H1 (cell line): Measurements from ENCODE around the gene ZNF490. TPM values are rescaled to one million over a fixed set of nuclear protein-coding genes. Genes with fewer than 3 reads are reported as not detected.

Experiments
- ATF2 ChIP-seq: IDR thresholded peaks from 2 replicates; pipeline ENCODE4 v1.6.1; 2012; ENCODE audit warnings: low read length, inconsistent platforms
- BACH1 ChIP-seq: IDR thresholded peaks from 2 replicates; pipeline ENCODE4 v1.6.1; 2012; ENCODE audit warnings: low read length, improper control_type of control experiment
- CHD7 ChIP-seq: fragments of 300-600 bp; sonication (generic); IDR thresholded peaks from 2 replicates; pipeline ENCODE4 v1.7.1; 2012; ENCODE audit warnings: low read length, moderate library complexity, mild to moderate bottlenecking, inconsistent platforms; ENCODE audit not compliant: insufficient replicate concordance
- HDAC2 ChIP-seq, 2 experiments: fragments of 300-600 bp in 1 of 2; sonication (generic) in 1 of 2; IDR thresholded peaks; 2 replicates each; pipeline ENCODE4 v1.6.1; 2011 to 2012; ENCODE audit warnings: low read depth in 2 of 2, low read length in 2 of 2, mild to moderate bottlenecking in 2 of 2, moderate library complexity in 2 of 2, borderline replicate concordance in 1 of 2, inconsistent platforms in 1 of 2
- JUN ChIP-seq: IDR thresholded peaks from 2 replicates; pipeline ENCODE4 v1.6.1; 2011; ENCODE audit warnings: low read depth, mild to moderate bottlenecking, improper control_type of control experiment, low read length
- POLR2A ChIP-seq, 2 experiments: IDR thresholded peaks; 1 replicate in 1 of 2; 2 replicates in 1 of 2; pipeline ENCODE4 v1.6.1; 2011; ENCODE audit warnings: low read depth in 2 of 2, low read length in 2 of 2, mild to moderate bottlenecking in 2 of 2; ENCODE audit errors: control extremely low read depth in 1 of 2
- SIRT6 ChIP-seq: IDR thresholded peaks from one replicate; pipeline ENCODE4 v1.7.1; 2012; ENCODE audit warnings: low read length, inconsistent platforms
- SP2 ChIP-seq: IDR thresholded peaks from 2 replicates; pipeline ENCODE4 v1.6.1; 2012; ENCODE audit warnings: mild to moderate bottlenecking, low read length, inconsistent platforms
- SRF ChIP-seq: IDR thresholded peaks from 2 replicates; pipeline ENCODE4 v1.6.1; 2011; ENCODE audit warnings: mild to moderate bottlenecking, low read depth, low read length, moderate library complexity
- SUZ12 ChIP-seq: fragments of 200-600 bp; sonication (generic); IDR thresholded peaks from 2 replicates; pipeline ENCODE4 v1.6.1; 2012; ENCODE audit warnings: mild to moderate bottlenecking, inconsistent platforms, low read length, moderate library complexity, mixed read lengths
- polyA plus RNA-seq, 7 experiments: library from polyadenylated mRNA; depleted of rRNA in 3 of 7; stranded (reverse) in 5 of 7; unstranded in 2 of 7; fragments of >200 nt in 5 of 7; fragments of 200-250 nt in 2 of 7; gene quantifications; 1 replicate in 5 of 7; 2 replicates in 1 of 7; 4 replicates in 1 of 7; pipeline versions ENCODE4 v1.2.1 to v1.2.3, GENCODE V29; 2011 to 2013; ENCODE audit warnings: missing spikeins in 2 of 7, mixed read lengths in 2 of 7
- total RNA-seq: library from RNA; stranded (reverse); fragmentation: NEBNext Ultra II Directional; extraction: Animal tissue kit (Norgen Biotek cat#: 25700); gene quantifications from 2 replicates; pipeline ENCODE4 v1.2.1, GENCODE V29; 2021

The ZNF490 gene
- total and polyA plus RNA-seq, 2 of the 8 experiments (the other 6 are each of a cell fraction or from before 2014, with no cell fraction given) = 1.7 to 9.0 TPM

- no peak for TF ChIP-seq SP2
- no peak for TF ChIP-seq SUZ12
- no peak for TF ChIP-seq ATF2
- no peak; a peak in 1 of 3 replicates for TF ChIP-seq POLR2A (IDR thresholded peaks at IDR 0.05; ENCODE audit: control extremely low read depth in 1 of 2, low read depth in 2 of 2, low read length in 2 of 2)
- no peak for TF ChIP-seq CHD7
- no peak for TF ChIP-seq SRF
- 0 out of 4 replicates have a peak, but pooled peaks of 1 of the 2 experiments have one; percentile 3 for TF ChIP-seq HDAC2 (IDR thresholded peaks at IDR 0.05; ENCODE audit: borderline replicate concordance in 1 of 2, low read depth in 2 of 2, low read length in 2 of 2)
- no peak for TF ChIP-seq BACH1
- no peak for TF ChIP-seq JUN
- no peak for TF ChIP-seq SIRT6
Measured at GRCh38 chr19:12611361-12611699, 717 bp upstream of the ZNF490 start (continued).
